GM19468 (cell line): ENCODE measurements around the gene NAA15.
"Not testable (repeated sequence)": the region's sequence is repeated elsewhere in the genome, so short reads cannot be mapped to it uniquely, and the experiment has no call there.

ENCODE experiments used
- ATAC-seq: cut with Tn5 transposase; IDR thresholded peaks from one replicate; pipeline ENCODE4 v1.9.1; 2021; ENCODE audit warnings: mild to moderate bottlenecking, moderate library complexity, moderate number of reproducible peaks; ENCODE audit not compliant: unreplicated experiment; ENCODE audit errors: extremely low read depth

The NAA15 gene

DNA sequence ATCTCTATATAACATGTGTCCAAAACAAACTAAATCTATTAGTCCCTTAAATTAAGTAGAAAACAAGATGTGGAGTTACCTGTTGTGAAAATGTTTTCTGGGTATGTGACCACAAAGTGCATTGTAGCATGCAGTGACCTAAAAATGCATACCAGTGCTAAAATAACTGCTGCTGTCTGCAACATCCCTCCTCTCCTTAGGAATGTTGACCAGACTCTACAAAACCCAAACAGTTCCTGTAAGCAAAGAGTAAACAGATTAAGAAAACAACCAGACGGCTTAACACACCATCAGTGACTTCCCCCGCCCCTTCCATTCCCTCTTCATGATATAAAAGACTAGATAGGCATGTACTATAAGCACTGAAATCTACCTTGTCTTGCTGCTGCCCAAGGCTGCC is 136.8 kb downstream of the NAA15 start:
- no peak for ATAC-seq

DNA sequence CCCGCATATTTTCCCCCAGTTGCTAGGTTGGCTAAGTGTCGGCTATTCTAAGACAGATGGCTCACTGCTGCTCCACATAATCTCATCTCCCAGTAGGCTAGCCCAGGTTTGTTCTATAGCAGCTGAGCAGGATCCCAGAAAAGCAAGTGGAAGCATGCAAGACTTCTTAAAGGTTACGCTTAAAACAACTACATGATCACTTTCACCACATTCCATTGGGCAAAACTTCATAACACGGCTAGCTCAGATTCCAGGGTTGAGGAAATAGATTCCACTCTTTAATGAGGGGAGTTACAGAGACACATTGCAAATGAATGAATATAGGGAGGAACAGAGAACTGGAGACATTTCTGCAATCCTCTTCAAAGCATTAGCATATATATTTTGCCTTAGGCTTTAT is 139.7 kb downstream of the NAA15 start:
- ATAC-seq, result no peak

DNA sequence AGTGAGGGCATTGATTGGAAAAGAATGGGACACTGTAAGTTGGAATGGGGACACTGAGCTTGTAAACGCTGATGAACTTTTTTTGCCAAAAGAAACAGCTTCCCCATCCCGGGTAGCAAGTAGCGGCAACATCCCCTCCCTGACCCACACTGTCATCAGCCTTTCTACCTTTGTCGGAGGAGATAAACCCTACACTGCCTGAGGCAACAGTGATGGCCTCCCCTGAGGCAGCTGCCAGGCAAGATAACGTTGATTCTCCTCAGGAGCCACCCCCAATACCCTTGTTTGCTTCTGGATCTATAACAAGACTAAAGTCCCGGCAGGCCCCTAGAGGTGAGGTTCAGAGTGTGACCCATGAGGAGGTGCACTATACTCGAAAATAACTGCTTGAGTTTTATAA is 142.4 kb downstream of the NAA15 start:
- ATAC-seq, result no peak

DNA sequence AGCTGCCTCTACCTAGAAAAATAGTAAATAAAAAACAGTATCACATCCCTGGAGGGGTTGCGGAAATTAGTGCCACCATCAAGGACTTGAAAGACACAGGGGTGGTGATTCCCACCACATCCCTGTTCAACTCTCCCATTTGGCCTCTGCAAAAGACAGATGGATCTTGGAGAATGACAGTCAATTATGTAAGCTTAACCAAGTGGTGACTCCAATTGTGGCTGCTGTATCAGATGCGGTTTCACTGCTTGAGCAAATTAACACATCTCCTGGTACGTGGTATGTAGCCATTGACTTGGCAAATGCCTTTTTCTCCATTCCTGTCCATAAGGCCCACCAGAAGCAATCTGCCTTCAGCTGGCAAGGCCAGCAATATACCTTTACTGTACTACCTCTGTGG is 143.6 kb downstream of the NAA15 start:
- not testable (repeated sequence) for ATAC-seq

DNA sequence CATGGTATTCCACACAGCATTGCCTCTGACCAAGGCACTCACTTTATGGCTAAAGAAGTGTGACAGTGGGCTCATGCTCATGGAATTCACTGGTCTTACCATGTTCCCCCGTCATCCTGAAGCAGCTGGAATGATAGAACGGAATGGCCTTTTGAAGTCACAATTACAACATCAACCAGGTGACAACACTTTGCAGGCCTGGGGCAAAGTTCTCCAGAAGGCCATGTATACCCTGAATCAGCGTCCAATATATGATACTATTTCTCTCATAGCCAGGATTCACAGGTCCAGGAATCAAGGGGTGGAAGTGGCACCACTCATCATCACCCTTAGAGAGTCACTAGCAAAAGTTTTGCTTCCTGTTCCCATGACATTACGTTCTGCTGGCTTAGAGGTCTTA is 145.8 kb downstream of the NAA15 start:
- not testable (repeated sequence) for ATAC-seq

DNA sequence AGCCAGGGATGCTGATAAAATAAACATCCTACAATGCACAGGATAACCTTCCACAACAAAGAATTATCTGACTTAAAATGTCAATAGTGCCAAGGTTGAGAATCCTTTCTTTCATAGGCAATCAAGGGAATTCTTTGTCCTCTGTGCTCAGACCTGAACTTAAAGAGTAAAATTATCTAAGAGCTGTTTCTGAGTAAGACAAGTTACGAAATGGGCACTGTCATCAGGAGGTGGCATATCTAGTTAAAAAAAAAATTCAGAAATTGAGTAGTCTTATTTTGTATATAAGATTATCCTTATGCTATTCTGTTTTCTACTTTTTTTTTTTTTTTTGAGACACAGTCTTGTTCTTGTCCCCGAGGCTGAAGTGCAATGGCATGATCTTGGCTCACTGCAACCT is 149.3 kb downstream of the NAA15 start:
- no peak for ATAC-seq

DNA sequence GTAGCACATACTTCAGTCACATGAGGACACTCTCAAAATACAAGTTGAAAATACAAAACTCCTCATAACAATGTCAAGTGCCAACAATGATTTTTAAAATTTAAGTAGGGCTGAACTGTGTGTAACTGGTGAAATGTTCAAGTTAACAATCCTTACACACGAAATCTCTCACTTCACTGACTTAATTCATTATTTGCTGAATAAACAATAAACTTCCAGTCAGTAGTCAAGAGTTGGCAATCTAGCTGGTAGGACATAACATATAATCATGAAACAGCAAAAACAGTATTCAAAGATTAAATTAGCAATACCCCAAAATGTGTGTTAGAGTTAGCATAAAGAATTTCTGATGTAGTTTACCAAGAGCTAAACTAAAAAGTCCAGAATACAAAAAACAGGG is 150.7 kb downstream of the NAA15 start:
- no peak for ATAC-seq

DNA sequence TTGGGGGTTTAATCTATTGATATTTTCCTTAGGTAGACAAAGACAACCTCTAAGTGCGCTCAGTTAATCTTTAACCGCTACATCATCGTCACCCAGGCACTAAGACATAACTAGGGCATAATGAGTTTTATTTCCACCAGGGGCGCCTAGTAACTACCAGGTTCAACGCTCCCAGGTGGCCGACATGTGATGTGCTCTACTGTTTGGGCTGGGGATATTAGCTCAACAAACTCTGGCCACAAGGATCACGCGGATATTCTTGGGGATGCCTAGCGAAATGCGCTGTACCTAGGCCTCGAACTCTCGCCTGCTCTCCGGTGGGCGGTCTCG is 151.7 kb downstream of the NAA15 start:
- peak; percentile 37 for ATAC-seq

DNA sequence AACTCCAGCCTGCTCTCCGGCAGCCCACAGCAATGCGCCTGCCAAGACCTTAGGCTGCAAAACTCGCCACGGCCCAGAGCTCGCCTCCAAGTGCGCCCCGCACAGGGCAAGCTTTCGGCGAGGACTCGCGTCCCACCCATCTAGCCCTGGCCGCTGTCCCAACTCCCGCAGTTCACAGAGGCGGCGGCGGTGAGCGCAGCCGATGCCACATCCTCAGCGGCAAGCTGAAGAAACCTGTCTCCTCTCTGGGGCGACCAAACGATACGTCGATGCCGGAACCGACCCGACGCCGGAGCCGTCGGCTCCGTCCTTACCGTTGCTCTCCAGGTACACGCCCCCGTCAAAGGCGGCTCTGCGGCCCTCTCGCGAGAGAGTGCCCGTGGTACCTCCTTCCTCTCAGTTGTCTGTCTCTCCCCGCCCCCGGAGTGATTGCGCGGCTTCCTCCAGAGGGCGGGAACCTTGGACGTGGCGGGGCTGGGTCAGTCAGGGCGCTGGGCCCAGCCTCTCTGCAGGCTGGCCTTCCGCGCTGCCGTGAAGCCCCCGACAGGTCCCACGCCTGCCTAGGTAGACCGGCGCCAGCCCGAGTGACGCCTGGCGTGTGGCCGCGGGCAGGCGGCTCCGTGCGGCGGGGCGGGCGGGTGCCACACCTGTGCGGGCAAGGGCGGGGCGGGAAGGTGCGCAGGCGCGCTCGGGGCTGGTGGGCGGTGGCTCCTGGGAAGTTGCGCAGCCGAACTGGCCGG is 152.2 kb downstream of the NAA15 start:
- peak; percentile 83 for ATAC-seq

DNA sequence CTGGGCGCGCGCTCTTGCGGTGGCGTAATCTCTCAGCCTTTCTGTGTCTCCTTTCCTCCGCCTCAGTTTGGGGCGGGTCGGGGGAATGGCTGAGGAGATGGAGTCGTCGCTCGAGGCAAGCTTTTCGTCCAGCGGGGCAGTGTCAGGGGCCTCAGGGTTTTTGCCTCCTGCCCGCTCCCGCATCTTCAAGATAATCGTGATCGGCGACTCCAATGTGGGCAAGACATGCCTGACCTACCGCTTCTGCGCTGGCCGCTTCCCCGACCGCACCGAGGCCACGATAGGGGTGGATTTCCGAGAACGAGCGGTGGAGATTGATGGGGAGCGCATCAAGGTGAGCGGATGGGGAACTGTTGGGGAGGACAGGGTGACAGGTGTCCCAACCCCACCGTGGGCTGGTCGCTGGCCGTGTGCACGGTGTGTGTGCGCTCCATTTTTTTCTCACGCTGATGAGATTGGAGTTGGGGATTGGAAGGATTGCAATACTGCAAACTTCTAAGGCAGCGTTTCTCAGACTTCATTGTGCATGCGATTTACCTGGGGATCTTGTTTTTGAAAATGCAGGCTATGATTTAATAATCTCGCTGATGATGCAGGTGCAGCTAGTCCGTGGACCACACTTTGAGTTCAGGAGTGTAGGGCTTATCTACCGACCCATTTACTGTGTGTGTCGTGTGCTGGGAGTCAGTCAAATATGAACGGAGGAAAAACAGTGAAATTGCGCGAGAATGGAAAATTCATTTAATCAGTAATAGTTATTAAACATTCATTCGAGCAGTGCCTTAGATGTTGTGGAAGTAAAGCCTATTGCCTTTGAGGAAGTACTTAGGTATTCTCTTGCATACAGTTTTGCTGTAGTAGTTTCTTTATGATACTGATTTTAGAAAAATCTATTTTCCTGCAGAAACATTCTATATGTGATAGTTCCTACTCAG is 153.1 kb downstream of the NAA15 start, which contains the start of gene RAB33B:
TSS of gene RAB33B (plus strand) at position 11 of the 935 bp plus-strand sequence. CDS start at position 86, 75 bp downstream.
- ATAC-seq, result no peak

DNA sequence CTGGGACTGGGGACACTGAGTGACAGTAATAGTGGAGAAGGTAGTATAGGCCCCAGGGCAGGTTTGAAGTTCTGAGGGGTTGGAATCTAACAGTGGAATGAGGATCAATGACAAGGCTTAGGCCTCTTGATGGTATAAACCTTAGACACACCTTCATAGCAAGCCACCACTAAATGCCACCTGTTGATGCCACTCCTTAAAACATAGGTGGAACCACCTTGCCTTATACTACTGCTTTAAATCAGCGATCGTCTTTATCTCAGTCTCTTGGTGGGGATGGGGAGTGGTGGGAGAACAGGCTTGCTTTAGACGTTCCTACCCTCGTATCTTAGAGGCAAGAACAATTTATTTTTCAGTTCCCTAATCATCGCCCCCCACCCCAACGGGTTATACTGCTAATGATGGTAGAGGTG is 153.8 kb downstream of the NAA15 start:
- ATAC-seq, result no peak

DNA sequence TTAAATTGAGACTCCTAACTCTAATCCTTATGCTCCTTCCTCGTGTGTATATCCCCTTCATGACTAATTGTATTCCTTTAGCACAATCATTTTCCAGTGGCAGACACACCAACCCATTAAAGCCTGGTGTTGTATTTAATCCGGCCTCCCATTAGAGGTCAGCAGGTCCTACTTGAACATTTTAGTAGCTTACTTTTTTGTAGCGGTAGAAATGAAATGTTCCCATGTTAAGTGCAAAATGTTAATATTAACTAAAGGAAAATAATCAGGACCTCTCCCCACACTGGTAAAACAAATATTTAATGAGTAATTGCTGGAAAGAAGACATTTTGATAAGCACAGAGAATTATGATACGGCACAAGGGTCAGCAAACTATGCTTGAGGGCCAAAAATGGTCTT is 156.0 kb downstream of the NAA15 start:
- ATAC-seq, result no peak

DNA sequence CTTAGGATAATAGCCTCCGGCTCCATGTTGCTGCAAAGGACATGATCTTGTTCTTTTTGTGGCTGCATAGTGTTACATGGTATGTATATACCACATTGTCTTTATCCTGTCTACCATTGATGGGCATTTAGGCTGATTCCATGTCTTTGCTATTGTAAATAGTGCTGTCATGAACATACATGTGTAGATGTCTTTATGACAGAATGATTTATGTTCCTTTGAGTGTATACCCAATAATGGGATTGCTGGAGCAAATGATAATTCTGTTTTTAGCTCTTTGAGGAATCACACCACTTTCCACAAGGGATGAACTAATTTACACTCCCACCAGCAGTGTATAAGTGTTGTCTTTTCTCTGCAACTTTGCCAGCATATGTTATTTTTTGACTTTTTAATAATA is 157.2 kb downstream of the NAA15 start:
- ATAC-seq, result no peak

DNA sequence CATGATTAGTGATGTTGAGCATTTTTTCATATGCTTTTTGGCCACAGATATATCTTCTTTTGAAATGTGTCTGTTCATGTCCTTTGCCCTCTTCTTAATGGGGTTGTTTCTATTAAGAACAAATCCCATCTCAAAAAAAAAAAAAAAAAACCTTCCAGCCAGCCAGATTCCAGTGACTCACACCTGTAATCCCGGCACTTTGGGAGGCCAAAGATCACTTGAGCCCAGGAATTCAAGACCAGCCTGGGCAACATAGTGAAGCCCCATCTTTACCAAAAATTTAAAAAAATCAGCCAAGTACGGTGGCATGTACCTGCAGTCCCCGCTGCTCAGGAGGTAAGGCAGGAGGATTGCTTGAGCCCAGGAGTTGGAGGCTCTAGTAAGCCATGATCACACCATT is 157.7 kb downstream of the NAA15 start:
- ATAC-seq, result no peak

DNA sequence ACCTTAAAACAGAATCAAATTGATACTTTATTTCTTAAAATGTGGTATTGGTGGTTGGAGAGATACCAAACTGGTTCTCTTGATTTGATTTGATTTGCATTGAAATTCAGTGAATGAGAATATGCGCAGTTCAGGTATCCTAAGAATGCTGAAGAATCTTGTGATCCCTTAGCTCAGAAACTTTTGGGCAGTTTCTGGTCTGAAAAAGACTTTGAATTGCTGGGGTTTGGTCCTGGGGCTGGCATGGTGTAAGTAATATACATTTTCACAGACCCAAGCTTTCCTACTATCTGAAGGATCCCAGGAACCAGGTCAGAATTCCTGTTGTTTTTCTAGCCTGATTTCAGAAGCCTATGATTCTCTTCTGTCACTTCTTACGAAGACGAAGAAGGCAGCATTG is 159.3 kb downstream of the NAA15 start:
- ATAC-seq, result no peak

DNA sequence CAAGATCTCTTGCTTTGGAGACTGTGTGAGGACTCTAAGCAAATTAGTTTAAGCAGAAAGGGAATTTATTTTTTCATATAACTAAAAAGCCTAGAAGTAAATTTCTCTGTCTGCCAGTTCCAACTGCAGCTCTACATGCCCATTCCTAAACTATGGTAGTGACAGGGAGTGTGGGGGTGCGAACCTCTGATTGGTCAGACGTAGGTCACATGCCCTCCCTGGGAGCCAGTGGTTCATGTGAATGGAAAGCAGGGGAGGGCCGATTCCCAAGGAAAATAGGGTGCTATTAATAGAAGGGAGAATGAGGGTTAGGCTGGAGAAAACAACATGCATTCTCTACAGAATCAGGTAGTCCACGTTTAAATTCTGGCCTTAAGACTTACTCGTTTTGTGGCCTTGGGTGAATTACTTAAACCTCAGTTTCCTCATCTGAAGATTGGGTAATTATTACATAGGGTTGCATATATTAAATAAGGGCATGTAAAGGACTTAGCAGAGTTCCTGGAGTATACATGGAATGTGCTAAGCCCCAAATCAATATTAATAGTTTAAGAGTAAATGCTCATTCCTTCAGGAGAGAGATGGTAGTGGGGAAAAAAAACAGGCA is 159.8 kb downstream of the NAA15 start:
- no peak for ATAC-seq

DNA sequence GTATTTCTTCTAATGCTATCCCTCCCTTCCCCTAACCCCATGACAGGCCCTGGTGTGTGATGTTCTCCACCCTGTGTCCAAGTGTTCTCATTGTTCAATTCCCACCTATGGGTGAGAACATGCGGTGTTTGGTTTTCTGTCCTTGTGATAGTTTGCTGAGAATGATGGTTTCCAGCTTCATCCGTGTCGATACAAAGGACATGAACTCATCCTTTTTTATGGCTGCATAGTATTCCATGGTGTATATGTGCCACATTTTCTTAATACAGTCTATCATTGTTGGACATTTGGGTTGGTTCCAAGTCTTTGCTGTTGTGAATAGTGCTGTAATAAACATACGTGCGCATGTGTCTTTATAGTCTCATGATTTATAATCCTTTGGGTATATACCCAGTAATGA is 163.2 kb downstream of the NAA15 start:
- ATAC-seq, result not testable (repeated sequence)

DNA sequence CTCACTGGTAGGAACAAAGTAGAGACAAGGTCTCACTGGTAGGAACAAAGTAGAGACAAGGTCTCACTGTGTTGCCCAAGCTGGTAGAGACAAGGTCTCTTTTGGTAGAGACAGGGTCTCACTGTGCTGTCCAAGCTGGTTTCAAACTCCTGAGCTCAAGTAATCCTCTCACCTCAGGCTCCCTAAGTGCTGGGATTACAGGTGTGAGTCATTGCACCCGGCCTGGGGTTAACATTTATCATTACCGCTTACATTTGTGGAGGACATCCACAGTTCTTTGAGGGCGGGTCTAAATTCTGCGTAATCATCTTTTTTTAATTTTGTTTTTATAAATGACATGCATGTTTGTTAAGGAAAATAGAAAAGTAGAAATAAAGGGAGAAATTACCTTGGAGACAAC is 164.6 kb downstream of the NAA15 start:
- no peak for ATAC-seq

DNA sequence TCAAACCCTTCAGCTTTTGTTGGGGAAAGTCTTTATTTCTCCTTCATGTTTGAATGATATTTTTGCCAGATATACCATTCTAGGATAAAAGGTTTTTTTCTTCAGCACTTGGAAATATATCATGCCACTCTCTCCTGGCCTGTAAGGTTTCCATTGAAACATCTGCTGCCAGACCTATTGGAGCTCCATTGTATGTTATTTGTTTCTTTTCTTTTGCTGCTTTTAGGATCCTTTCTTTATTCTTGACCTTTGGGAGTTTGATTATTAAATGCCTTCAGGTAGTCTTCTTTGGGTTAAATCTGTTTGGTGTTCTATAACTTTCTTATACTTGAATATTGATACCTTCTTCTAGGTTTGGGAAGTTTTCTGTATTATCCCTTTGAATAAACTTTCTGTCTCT is 167.5 kb downstream of the NAA15 start:
- not testable (repeated sequence) for ATAC-seq

DNA sequence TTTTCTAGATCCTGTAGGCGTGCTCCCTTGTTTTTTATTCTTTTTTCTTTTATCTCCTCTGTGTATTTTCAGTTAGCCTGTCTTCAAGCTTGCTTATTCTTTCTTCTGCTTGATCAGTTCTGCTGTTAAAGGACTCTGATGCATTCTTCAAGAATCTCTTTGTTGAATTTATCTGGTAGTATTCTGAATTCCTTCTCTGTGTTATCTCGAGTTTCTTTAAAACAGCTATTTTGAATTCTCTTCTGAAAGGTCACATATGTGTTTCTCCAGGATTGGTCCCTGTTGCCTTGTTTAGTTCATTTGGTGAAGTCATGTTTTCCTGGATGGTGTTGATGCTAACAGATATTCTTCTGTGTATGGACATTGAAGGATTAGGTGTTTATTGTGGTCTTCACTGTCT is 167.9 kb downstream of the NAA15 start:
- ATAC-seq, result no peak
